ENCODE data around the gene ALPI.

DNA sequence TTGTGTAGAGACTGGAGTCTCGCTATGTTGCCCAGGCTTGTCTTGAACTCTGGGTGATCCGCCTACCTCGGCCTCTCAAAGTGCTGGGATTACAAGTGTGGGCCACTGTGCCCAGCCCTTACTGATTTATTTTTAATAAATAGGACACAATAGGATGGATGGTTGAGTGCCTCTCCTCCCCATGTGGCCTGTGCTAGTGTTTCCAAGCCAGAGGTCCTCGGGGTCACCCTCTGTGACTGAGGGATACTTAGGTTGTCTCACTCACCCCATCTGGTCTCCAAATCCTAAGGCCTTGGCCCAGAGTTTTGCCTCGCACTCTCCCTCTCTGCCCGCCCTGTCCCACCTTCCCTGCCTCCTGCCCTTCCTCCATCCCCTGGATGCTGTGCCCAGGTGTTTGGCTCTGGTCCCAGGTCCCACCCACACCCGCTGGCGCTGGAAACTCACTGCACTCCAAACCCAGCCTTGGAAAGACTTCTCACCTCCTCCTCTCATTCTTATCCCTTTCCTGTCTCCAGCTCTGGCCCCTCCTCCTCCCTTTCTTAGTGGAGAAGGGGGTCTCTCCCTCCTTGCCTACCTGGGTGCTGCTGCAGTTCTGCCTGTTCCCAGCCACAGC is 36.4 kb downstream of the ALPI start:
- TF ChIP-seq RB1 (IDR thresholded peaks at IDR 0.05; ENCODE audit: low read depth) (no peak), EZH2 (IDR thresholded peaks at IDR 0.05; ENCODE audit: borderline replicate concordance, low read depth, low read length) (no peak), PPARD (CRISPR knock-in tag; IDR thresholded peaks at IDR 0.05) (no peak), KAT7 (CRISPR knock-in tag; IDR thresholded peaks at IDR 0.05; ENCODE audit: borderline replicate concordance) (no peak), MAFG (tag; conservative IDR thresholded peaks at IDR 0.05) (no peak), RFX5 (IDR thresholded peaks at IDR 0.05; ENCODE audit: low read depth, low read length) (no peak), BHLHE40 (IDR thresholded peaks at IDR 0.05; ENCODE audit: low read length) (no peak), EP400 (IDR thresholded peaks at IDR 0.05) (no peak)
- TF ChIP-seq, protein P1, sequence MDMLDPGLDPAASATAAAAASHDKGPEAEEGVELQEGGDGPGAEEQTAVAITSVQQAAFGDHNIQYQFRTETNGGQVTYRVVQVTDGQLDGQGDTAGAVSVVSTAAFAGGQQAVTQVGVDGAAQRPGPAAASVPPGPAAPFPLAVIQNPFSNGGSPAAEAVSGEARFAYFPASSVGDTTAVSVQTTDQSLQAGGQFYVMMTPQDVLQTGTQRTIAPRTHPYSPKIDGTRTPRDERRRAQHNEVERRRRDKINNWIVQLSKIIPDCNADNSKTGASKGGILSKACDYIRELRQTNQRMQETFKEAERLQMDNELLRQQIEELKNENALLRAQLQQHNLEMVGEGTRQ (CRISPR knock-in tag; IDR thresholded peaks at IDR 0.05) = no peak

All from K562 (cell line).